ENCODE data around the gene KCNIP4. TPM values are rescaled to one million over a fixed set of nuclear protein-coding genes. Genes with fewer than 3 reads are reported as not detected.

The KCNIP4 gene
- total RNA-seq, 1 donor from 2014 or later = not detected

GRCh38 chr4:21605006-21605405, 343.6 kb downstream of the KCNIP4 start:
- Mint-ChIP-seq H3K4me3 (ENCODE audit: unreplicated experiment) (no peak overlapping the region), H3K27me3 (ENCODE audit: low read depth) (peaks cover 2% of the 10 kb centered on the region), H3K4me1 (ENCODE audit: low read depth) (no peaks in the 10 kb centered on the region), H3K27ac (ENCODE audit: unreplicated experiment) (no peak overlapping the region), H3K36me3 (ENCODE audit: low read depth) (no peaks in the 10 kb centered on the region), H3K9me3 (ENCODE audit: low read depth) (peaks cover 2% of the 10 kb centered on the region)
- no peak for DNase-seq (ENCODE audit: low spot score)
- TF ChIP-seq CTCF (IDR thresholded peaks at IDR 0.05) = no peak

- H3K4me1 Mint-ChIP-seq (ENCODE audit: low read depth) = no peaks in the 10 kb centered on the region
- no peak overlapping the region for H3K27ac Mint-ChIP-seq (ENCODE audit: unreplicated experiment)
- H3K27me3 Mint-ChIP-seq (ENCODE audit: low read depth) = peaks cover 1% of the 10 kb centered on the region
- no peak overlapping the region for H3K4me3 Mint-ChIP-seq (ENCODE audit: unreplicated experiment)
- no peak for DNase-seq (ENCODE audit: low spot score)
- TF ChIP-seq CTCF (IDR thresholded peaks at IDR 0.05) = no peak
- no peaks in the 10 kb centered on the region for H3K9me3 Mint-ChIP-seq (ENCODE audit: low read depth)
- H3K36me3 Mint-ChIP-seq (ENCODE audit: low read depth) = no peaks in the 10 kb centered on the region
These were observed 352.1 kb downstream of the KCNIP4 start for GRCh38 chr4:21596521-21596920.

- Mint-ChIP-seq H3K4me3 (ENCODE audit: unreplicated experiment) (no peak overlapping the region), H3K36me3 (ENCODE audit: low read depth) (no peaks in the 10 kb centered on the region), H3K27ac (ENCODE audit: unreplicated experiment) (no peak overlapping the region), H3K27me3 (ENCODE audit: low read depth) (peaks cover 6% of the 10 kb centered on the region), H3K9me3 (ENCODE audit: low read depth) (no peaks in the 10 kb centered on the region), H3K4me1 (ENCODE audit: low read depth) (no peaks in the 10 kb centered on the region)
- no peak for DNase-seq (ENCODE audit: low spot score)
- no peak for TF ChIP-seq CTCF (IDR thresholded peaks at IDR 0.05)
These were observed 354.9 kb downstream of the KCNIP4 start for GRCh38 chr4:21593671-21594001.

GRCh38 chr4:21592970-21593670, 355.5 kb downstream of the KCNIP4 start:
- Mint-ChIP-seq H3K27ac (ENCODE audit: unreplicated experiment) (no peak overlapping the region), H3K9me3 (ENCODE audit: low read depth) (no peaks in the 10 kb centered on the region), H3K4me1 (ENCODE audit: low read depth) (no peaks in the 10 kb centered on the region), H3K27me3 (ENCODE audit: low read depth) (peaks cover 6% of the 10 kb centered on the region), H3K4me3 (ENCODE audit: unreplicated experiment) (no peak overlapping the region), H3K36me3 (ENCODE audit: low read depth) (no peaks in the 10 kb centered on the region)
- no peak for DNase-seq (ENCODE audit: low spot score)
- TF ChIP-seq CTCF (IDR thresholded peaks at IDR 0.05) = no peak

GRCh38 chr4:21577056-21577455, 371.5 kb downstream of the KCNIP4 start:
- Mint-ChIP-seq H3K4me1 (ENCODE audit: low read depth) (no peaks in the 10 kb centered on the region), H3K27me3 (ENCODE audit: low read depth) (peaks cover 5% of the 10 kb centered on the region), H3K36me3 (ENCODE audit: low read depth) (no peaks in the 10 kb centered on the region), H3K4me3 (ENCODE audit: unreplicated experiment) (no peak overlapping the region), H3K9me3 (ENCODE audit: low read depth) (no peaks in the 10 kb centered on the region), H3K27ac (ENCODE audit: unreplicated experiment) (no peak overlapping the region)
- no peak for TF ChIP-seq CTCF (IDR thresholded peaks at IDR 0.05)
- DNase-seq (ENCODE audit: low spot score) = no peak
